NT2/D1 (cell line): Measurements from ENCODE around the gene TTC34.

Experiments used
- SUZ12 ChIP-seq: IDR thresholded peaks from 2 replicates; pipeline ENCODE4 v1.6.1; 2011; ENCODE audit not compliant: insufficient read length, insufficient read depth; ENCODE audit errors: extremely low read depth
- YY1 ChIP-seq: IDR thresholded peaks from 2 replicates; pipeline ENCODE4 v1.6.1; 2011; ENCODE audit not compliant: insufficient read length, insufficient read depth
- ZNF274 ChIP-seq: IDR thresholded peaks from 2 replicates; pipeline ENCODE4 v1.6.1; 2011; ENCODE audit warnings: mild to moderate bottlenecking, low read depth, low read length

DNA sequence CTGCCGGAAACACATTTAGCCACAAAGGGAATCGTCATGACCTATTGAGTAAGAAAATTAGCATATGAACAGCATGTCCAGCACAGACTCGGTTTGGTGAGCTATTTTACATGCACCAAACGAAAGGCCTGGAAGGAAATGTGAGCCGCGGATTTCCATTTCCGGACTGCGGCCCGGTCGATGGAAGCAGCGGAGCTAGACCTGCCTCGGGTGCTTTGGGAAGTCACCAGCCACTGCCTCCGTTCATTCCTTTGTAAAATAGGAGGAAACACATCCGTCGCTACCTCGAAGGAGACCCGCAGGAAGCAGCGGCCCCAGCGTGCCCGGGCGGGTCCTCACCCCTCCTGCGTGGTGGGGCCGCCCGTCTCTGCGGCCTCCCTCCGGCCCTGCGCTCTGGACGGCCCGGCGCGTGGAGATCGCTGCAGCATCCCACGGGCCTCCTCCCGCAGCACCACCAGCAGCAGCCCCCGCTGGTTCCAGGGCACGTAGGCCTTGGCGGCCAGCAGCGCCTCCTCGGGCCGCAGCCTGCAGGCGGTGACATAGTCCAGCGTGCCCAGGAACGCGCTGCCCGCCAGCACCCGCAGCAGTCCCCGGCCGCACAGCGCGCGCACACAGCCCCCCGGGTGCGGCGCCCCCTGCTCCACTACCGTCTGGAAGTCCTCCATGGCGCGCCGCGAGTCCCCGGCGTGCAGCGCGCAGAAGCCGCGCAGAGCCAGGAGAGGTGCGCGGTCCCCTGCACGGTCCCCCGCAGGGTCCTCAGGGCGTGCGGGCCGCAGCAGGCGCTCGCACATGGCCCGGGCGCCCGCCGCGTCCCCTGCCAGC, 12.1 kb downstream of the TTC34 start:
- TF ChIP-seq YY1 (no peak), SUZ12 (no peak), ZNF274 (no peak)
